Epithelial cell of esophagus (primary cell): Measurements from ENCODE around the gene STN1.

ENCODE experiments used
- DNase-seq: peaks from one replicate; pipeline ENCODE4 v3.0.0; 2010; ENCODE audit warnings: low read depth
- H3K4me3 ChIP-seq: 2 replicates; pipeline ENCODE4 v1.5.1; 2011; ENCODE audit warnings: mild to moderate bottlenecking, low read length, control low read depth
- CTCF ChIP-seq: IDR thresholded peaks from 2 replicates; pipeline ENCODE4 v1.5.1; 2011; ENCODE audit warnings: low read depth, mild to moderate bottlenecking, low read length, control low read depth, inconsistent platforms; ENCODE audit not compliant: insufficient read depth; ENCODE audit errors: missing control alignments

STN1 gene

GRCh38 chr10:103896225-103896624 is 21.8 kb downstream of the STN1 start:
- no peak for TF ChIP-seq CTCF
- no peak for DNase-seq
- no peak overlapping the region for H3K4me3 ChIP-seq

- no peak overlapping the region for H3K4me3 ChIP-seq
- peak; percentile 56 for DNase-seq
- TF ChIP-seq CTCF = no peak
Observed at GRCh38 chr10:103895411-103896186, 22.4 kb downstream of the STN1 start.

- peak; percentile 67 for DNase-seq
- no peak overlapping the region for H3K4me3 ChIP-seq
- no peak for TF ChIP-seq CTCF
Observed at GRCh38 chr10:103894441-103894864, 23.5 kb downstream of the STN1 start.

GRCh38 chr10:103893817-103894216 is 24.2 kb downstream of the STN1 start:
- no peak overlapping the region for H3K4me3 ChIP-seq
- no peak for TF ChIP-seq CTCF
- peak; percentile 46 for DNase-seq

GRCh38 chr10:103892181-103892580 is 25.8 kb downstream of the STN1 start:
- peak overlapping the region; percentile 11 for H3K4me3 ChIP-seq
- DNase-seq = peak; percentile 55
- no peak for TF ChIP-seq CTCF

- H3K4me3 ChIP-seq = no peak overlapping the region
- TF ChIP-seq CTCF = no peak
- peak; percentile 45 for DNase-seq
Observed at GRCh38 chr10:103890688-103891087, 27.3 kb downstream of the STN1 start.

- no peak for TF ChIP-seq CTCF
- no peak overlapping the region for H3K4me3 ChIP-seq
- DNase-seq = peak; percentile 96
Observed at GRCh38 chr10:103890194-103890658, 27.8 kb downstream of the STN1 start.
